Thoracic aorta (tissue), 2 donors: ENCODE results near the gene GNA14. TPM values are rescaled to one million over a fixed set of nuclear protein-coding genes. Genes with fewer than 3 reads are reported as not detected.
"Not testable (repeated sequence)": the region's sequence is repeated elsewhere in the genome, so short reads cannot be mapped to it uniquely, and the experiment has no call there.

ENCODE experiments used
- ATAC-seq: fragments of 150-250 bp; one replicate; pipeline ENCODE4 v1.8.0; 2017; ENCODE audit warnings: low read depth; ENCODE audit not compliant: insufficient number of reproducible peaks, low FRiP score
- DNase-seq: peaks from one replicate; pipeline ENCODE4 v3.0.0-alpha.2; 2020; ENCODE audit warnings: low spot score
- H3K27ac ChIP-seq, 2 donors: fragments of 200-600 bp; sonication (generic); 1 replicate in 1 of 2; 2 replicates in 1 of 2; pipeline ENCODE4 v1.5.1; 2016; ENCODE audit warnings: mild to moderate bottlenecking in 2 of 2, moderate library complexity in 2 of 2
- H3K27me3 ChIP-seq: fragments of 200-600 bp; sonication (generic); replicated peaks from 2 replicates; pipeline ENCODE4 v1.6.0; 2016; ENCODE audit warnings: mild to moderate bottlenecking; ENCODE audit not compliant: insufficient read depth
- H3K36me3 ChIP-seq: fragments of 200-600 bp; sonication (generic); one replicate; pipeline ENCODE4 v1.5.1; 2016
- H3K4me1 ChIP-seq, 2 donors: fragments of 200-600 bp; sonication (generic); 1 replicate in 1 of 2; 2 replicates in 1 of 2; pipeline versions ENCODE4 v1.5.1 to v1.6.0; 2016; ENCODE audit warnings: low read depth in 2 of 2, mild to moderate bottlenecking in 1 of 2; ENCODE audit not compliant: control insufficient read depth in 1 of 2
- H3K4me3 ChIP-seq: fragments of 200-600 bp; sonication (generic); 2 replicates; pipeline ENCODE4 v1.5.1; 2016; ENCODE audit warnings: mild to moderate bottlenecking
- H3K9me3 ChIP-seq: fragments of 200-600 bp; sonication (generic); 2 replicates; pipeline ENCODE4 v1.5.1; 2016
- total RNA-seq, 2 donors: library from RNA; depleted of rRNA; stranded (reverse); fragments of >200 nt; gene quantifications; one replicate each; pipeline versions ENCODE4 v1.1.0 to v1.2.3, GENCODE V29; 2016
- TF ChIP-seq, protein P1 (sequence below): fragments of 200-600 bp; sonication (generic); IDR thresholded peaks from one replicate; pipeline ENCODE4 v1.5.1; 2019; ENCODE audit warnings: antibody characterized with exemption

GNA14 gene
- total RNA-seq, 2 donors from 2014 or later = 5.8 to 8.4 TPM

DNA sequence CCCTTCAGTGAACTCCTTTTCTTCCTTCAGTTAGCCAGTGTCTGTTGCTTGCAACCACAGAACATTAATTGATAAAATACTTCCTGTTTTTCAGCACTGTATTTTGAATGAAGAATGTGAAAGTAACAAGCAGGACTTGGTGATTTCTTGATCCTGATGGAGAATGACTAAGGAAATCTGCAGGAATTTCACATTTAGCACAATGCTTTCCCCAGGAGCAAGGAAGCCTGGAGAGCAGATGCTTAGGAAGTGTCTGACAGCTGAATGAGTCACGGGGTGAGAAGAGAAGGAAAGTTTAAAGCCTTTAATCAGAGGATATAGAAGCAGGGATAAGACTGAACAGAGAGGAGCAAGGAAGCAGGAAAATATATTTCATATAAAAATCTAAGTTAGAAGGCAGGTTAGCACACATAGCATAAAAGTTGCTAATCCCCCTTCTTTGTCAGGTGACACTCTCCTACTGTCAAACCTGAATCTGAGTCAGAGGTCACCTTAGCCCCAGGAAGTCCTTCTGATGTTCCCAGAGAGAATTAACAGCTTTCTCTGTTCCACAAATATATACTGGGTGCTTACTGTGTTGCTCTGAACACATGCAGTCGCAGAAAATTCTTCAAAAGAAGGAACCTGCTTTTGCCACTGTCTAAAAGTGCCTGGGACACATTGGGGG lies 59.7 kb downstream of the GNA14 start:
- H3K27me3 ChIP-seq = no peaks in the 10 kb centered on the region
- H3K27ac ChIP-seq = no peak overlapping the region
- TF ChIP-seq, protein P1, sequence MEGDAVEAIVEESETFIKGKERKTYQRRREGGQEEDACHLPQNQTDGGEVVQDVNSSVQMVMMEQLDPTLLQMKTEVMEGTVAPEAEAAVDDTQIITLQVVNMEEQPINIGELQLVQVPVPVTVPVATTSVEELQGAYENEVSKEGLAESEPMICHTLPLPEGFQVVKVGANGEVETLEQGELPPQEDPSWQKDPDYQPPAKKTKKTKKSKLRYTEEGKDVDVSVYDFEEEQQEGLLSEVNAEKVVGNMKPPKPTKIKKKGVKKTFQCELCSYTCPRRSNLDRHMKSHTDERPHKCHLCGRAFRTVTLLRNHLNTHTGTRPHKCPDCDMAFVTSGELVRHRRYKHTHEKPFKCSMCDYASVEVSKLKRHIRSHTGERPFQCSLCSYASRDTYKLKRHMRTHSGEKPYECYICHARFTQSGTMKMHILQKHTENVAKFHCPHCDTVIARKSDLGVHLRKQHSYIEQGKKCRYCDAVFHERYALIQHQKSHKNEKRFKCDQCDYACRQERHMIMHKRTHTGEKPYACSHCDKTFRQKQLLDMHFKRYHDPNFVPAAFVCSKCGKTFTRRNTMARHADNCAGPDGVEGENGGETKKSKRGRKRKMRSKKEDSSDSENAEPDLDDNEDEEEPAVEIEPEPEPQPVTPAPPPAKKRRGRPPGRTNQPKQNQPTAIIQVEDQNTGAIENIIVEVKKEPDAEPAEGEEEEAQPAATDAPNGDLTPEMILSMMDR = no peak
- H3K9me3 ChIP-seq = no peaks in the 10 kb centered on the region
- ATAC-seq (peak; percentile 48), DNase-seq (no peak)
- H3K36me3 ChIP-seq = no peaks in the 10 kb centered on the region
- H3K4me3 ChIP-seq = no peak overlapping the region
- no peaks in the 10 kb centered on the region for H3K4me1 ChIP-seq

DNA sequence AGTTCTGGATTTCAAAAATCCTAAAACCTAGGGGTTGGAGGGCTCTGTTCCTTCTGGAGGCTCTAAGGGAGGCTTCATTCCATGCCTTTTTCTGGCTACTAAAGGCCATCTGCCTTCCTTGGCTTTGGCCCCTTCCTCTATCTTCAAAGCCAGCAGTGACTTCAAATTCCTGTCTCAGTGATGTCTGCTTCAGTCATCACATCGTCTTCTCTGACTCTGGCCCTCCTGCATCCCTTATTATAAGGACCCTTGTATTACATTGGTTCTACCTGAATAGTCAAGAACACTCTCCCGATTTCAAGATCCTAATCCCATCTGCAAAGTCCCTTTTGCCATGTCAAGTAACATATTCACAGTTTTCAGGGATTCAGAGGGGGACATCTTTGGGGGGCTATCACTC lies 60.3 kb downstream of the GNA14 start:
- H3K4me3 ChIP-seq = no peak overlapping the region
- H3K36me3 ChIP-seq = no peaks in the 10 kb centered on the region
- no peaks in the 10 kb centered on the region for H3K9me3 ChIP-seq
- TF ChIP-seq, protein P1 = no peak
- no peak for ATAC-seq
- no peak overlapping the region for H3K27ac ChIP-seq
- no peaks in the 10 kb centered on the region for H3K27me3 ChIP-seq
- DNase-seq = no peak
- no peaks in the 10 kb centered on the region for H3K4me1 ChIP-seq

- no peak for ATAC-seq
- Histone ChIP-seq H3K4me3 (no peak overlapping the region), H3K4me1 (no peaks in the 10 kb centered on the region), H3K27me3 (no peaks in the 10 kb centered on the region), H3K36me3 (no peaks in the 10 kb centered on the region), H3K9me3 (no peaks in the 10 kb centered on the region), H3K27ac (no peak overlapping the region)
- TF ChIP-seq, protein P1 = no peak
- DNase-seq = no peak
Observed at GRCh38 chr9:77587042-77587441, 61.1 kb downstream of the GNA14 start.

DNA sequence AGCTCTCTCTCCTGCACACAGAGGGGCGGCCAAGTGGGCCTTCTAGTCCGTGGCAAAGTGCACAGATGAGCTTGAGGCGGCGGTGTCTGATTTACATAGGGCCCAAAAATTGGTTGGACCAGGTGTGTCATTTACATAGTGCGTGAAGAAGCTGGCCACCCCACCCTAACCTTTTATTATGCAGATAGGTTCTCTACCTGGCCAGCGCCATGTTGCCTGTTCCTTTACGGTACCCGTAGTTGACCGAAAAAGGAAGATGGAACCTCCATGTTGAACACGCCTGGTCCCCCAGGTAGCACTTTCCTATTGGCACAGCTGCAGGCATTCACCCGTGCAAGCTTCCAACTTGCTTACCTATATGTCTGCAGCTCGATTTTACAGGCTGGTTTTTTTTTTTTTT lies 61.5 kb downstream of the GNA14 start:
- Histone ChIP-seq H3K27me3 (no peaks in the 10 kb centered on the region), H3K9me3 (no peaks in the 10 kb centered on the region), H3K27ac (no peak overlapping the region), H3K4me1 (no peaks in the 10 kb centered on the region), H3K4me3 (no peak overlapping the region), H3K36me3 (no peaks in the 10 kb centered on the region)
- DNase-seq = no peak
- no peak for ATAC-seq
- TF ChIP-seq, protein P1 = no peak

DNA sequence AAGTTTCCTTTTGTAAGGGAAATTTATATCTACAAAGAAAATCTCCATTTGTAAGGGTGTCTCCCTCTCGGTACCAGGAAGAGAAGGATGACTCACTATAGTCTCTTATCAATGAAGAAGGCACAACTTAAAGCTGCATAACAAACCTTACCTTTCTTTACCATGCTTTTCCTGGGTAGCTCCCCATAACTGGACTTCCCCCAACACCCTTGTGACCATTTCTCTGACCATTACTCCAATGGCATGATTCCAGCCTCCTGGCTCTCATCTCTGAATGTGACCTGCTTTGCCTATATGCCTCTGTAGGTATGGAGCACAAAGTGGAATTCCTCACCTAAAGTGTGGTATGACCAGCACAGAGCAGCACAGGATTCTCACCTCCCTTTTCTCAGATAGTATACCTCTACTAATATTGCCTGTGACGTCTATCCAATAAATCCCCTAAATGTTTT lies 62.8 kb downstream of the GNA14 start:
- ATAC-seq (no peak), DNase-seq (no peak)
- Histone ChIP-seq H3K4me3 (no peak overlapping the region), H3K36me3 (no peaks in the 10 kb centered on the region), H3K27ac (no peak overlapping the region), H3K27me3 (no peaks in the 10 kb centered on the region), H3K9me3 (no peaks in the 10 kb centered on the region), H3K4me1 (no peaks in the 10 kb centered on the region)
- TF ChIP-seq, protein P1 = no peak

GRCh38 chr9:77584927-77585326 lies 63.2 kb downstream of the GNA14 start:
- not testable (repeated sequence) for DNase-seq, H3K9me3 ChIP-seq, H3K36me3 ChIP-seq, H3K27me3 ChIP-seq, H3K4me3 ChIP-seq, H3K27ac ChIP-seq, ATAC-seq, H3K4me1 ChIP-seq
